Measurements from ENCODE around the gene EML5. TPM values are rescaled to one million over a fixed set of nuclear protein-coding genes. Genes with fewer than 3 reads are reported as not detected.

EML5 gene
- polyA plus RNA-seq, 3 donors, result not detected

GRCh38 chr14:88818018-88818417 is 25.3 kb upstream of the EML5 start:
- no peaks in the 10 kb centered on the region for H4K20me1 ChIP-seq (ENCODE audit: insufficient read depth, low read length)
- no peaks in the 10 kb centered on the region for H3K27me3 ChIP-seq (ENCODE audit: control insufficient read depth in 2 of 2, insufficient read depth in 2 of 2, low read length in 2 of 2)
- H3K27ac ChIP-seq (ENCODE audit: low read depth in 1 of 2, low read length in 2 of 2), result no peak overlapping the region
- H3K4me1 ChIP-seq (ENCODE audit: control insufficient read depth in 1 of 2, insufficient read depth in 2 of 2, low read length in 2 of 2), result no peaks in the 10 kb centered on the region
- no peaks in the 10 kb centered on the region for H3K4me1 Mint-ChIP-seq
- no peak overlapping the region for H3K27ac Mint-ChIP-seq
- no peak overlapping the region for H2AFZ ChIP-seq (ENCODE audit: insufficient read depth, low read depth, low read length, poor library complexity, severe bottlenecking)
- no peak overlapping the region for H3K4me3 Mint-ChIP-seq
- H3K27me3 Mint-ChIP-seq (ENCODE audit: low read depth in 3 of 3), result peaks cover 2 to 19% (median 6%) of the 10 kb centered on the region in 3 donors
- TF ChIP-seq CTCF (IDR thresholded peaks at IDR 0.05), result no peak
- no peak overlapping the region for H3K4me2 ChIP-seq (replicated peaks; ENCODE audit: extremely low read depth, low read length, poor library complexity, severe bottlenecking)
- no peaks in the 10 kb centered on the region for H3K9me3 ChIP-seq (replicated peaks in 1 of 2; ENCODE audit: control insufficient read depth in 1 of 2, insufficient read depth in 1 of 2, low read length in 2 of 2)
- no peak for DNase-seq
- H3K36me3 ChIP-seq (replicated peaks in 1 of 2; ENCODE audit: control insufficient read depth in 1 of 2, insufficient read depth in 2 of 2, low read length in 2 of 2), result no peaks in the 10 kb centered on the region
- H3K79me2 ChIP-seq (ENCODE audit: insufficient read depth, low read length), result no peaks in the 10 kb centered on the region
- no peaks in the 10 kb centered on the region for H3K36me3 Mint-ChIP-seq
- 100% methylated on average over 1 of the region's 1 CpG for WGBS (ENCODE audit: insufficient coverage)
- H3K9ac ChIP-seq (ENCODE audit: insufficient read depth, low read length, poor library complexity, severe bottlenecking), result no peak overlapping the region
- H3K9me3 Mint-ChIP-seq, result no peaks in the 10 kb centered on the region
- intact Hi-C loops (cut with micrococcal nuclease), result no loop called here
- H3K4me3 ChIP-seq (replicated peaks in 1 of 3; ENCODE audit: low read depth in 2 of 3, low read length in 3 of 3), result no peak overlapping the region

- no peaks in the 10 kb centered on the region for H3K4me1 Mint-ChIP-seq
- Histone ChIP-seq H3K79me2 (ENCODE audit: insufficient read depth, low read length) (no peaks in the 10 kb centered on the region), H3K9me3 (replicated peaks in 1 of 2; ENCODE audit: control insufficient read depth in 1 of 2, insufficient read depth in 1 of 2, low read length in 2 of 2) (no peaks in the 10 kb centered on the region), H3K4me2 (replicated peaks; ENCODE audit: extremely low read depth, low read length, poor library complexity, severe bottlenecking) (no peak overlapping the region), H3K4me1 (ENCODE audit: control insufficient read depth in 1 of 2, insufficient read depth in 2 of 2, low read length in 2 of 2) (no peaks in the 10 kb centered on the region), H2AFZ (ENCODE audit: insufficient read depth, low read depth, low read length, poor library complexity, severe bottlenecking) (no peak overlapping the region), H3K36me3 (replicated peaks in 1 of 2; ENCODE audit: control insufficient read depth in 1 of 2, insufficient read depth in 2 of 2, low read length in 2 of 2) (no peaks in the 10 kb centered on the region), H4K20me1 (ENCODE audit: insufficient read depth, low read length) (no peaks in the 10 kb centered on the region), H3K27ac (ENCODE audit: low read depth in 1 of 2, low read length in 2 of 2) (no peak overlapping the region), H3K4me3 (replicated peaks in 1 of 3; ENCODE audit: low read depth in 2 of 3, low read length in 3 of 3) (no peak overlapping the region), H3K9ac (ENCODE audit: insufficient read depth, low read length, poor library complexity, severe bottlenecking) (no peak overlapping the region), H3K27me3 (ENCODE audit: control insufficient read depth in 2 of 2, insufficient read depth in 2 of 2, low read length in 2 of 2) (no peaks in the 10 kb centered on the region)
- peaks cover 0 to 3% (median 0%) of the 10 kb centered on the region in 7 donors for H3K9me3 Mint-ChIP-seq
- WGBS (ENCODE audit: insufficient coverage), result 94% methylated on average over 3 of the region's 4 CpGs
- DNase-seq, result no peak
- intact Hi-C loops (cut with micrococcal nuclease), result no loop called here
- H3K27me3 Mint-ChIP-seq (ENCODE audit: low read depth in 3 of 3), result peaks cover 6 to 20% (median 7%) of the 10 kb centered on the region in 3 donors
- TF ChIP-seq CTCF (IDR thresholded peaks at IDR 0.05), result no peak
- no peak overlapping the region for H3K4me3 Mint-ChIP-seq
- no peak overlapping the region for H3K27ac Mint-ChIP-seq
- H3K36me3 Mint-ChIP-seq, result no peaks in the 10 kb centered on the region
Observed at GRCh38 chr14:88815980-88816379, 23.2 kb upstream of the EML5 start.
